Fibroblast of the aortic adventitia (primary cell): Measurements from ENCODE around the gene ANKRD7. TPM values are rescaled to one million over a fixed set of nuclear protein-coding genes. Genes with fewer than 3 reads are reported as not detected.

Experiments used
- DNase-seq: peaks from one replicate; pipeline ENCODE4 v3.0.0-alpha.2; 2010; ENCODE audit warnings: low read depth
- H3K4me3 ChIP-seq: 2 replicates; pipeline ENCODE4 v1.5.1; 2011; ENCODE audit warnings: low read depth, mild to moderate bottlenecking, control low read depth, low read length, moderate library complexity
- total RNA-seq: library from RNA; depleted of rRNA; stranded (reverse); fragments of >200 nt; gene quantifications from 2 replicates; pipeline ENCODE4 v1.2.3, GENCODE V29; 2012; ENCODE audit warnings: low replicate concordance
- TF ChIP-seq, protein P1 (sequence below): IDR thresholded peaks from 2 replicates; pipeline ENCODE4 v1.5.1; 2011; ENCODE audit warnings: mild to moderate bottlenecking, low read length, control low read depth, inconsistent platforms; ENCODE audit not compliant: insufficient read depth

The ANKRD7 gene
- total RNA-seq, 1 donor = 3.9 TPM

DNA sequence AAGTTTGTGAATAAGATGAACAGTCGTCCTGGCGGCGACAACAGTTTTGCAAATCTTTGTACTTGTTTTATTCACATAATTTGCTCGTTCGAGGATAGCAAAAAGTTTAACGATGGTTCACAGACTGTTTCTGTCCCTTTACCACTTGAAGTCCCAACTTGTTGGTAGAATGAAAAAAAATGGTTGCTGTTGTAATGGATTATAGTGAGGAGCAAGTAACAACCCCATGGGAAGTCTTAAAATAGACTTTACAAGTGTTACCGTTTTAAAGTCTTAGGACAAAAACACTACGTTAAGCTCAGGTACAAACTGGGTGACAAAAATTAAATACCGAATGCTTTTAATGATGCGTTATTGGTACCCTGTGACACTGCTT is 40.0 kb upstream of the ANKRD7 start:
- TF ChIP-seq, protein P1, sequence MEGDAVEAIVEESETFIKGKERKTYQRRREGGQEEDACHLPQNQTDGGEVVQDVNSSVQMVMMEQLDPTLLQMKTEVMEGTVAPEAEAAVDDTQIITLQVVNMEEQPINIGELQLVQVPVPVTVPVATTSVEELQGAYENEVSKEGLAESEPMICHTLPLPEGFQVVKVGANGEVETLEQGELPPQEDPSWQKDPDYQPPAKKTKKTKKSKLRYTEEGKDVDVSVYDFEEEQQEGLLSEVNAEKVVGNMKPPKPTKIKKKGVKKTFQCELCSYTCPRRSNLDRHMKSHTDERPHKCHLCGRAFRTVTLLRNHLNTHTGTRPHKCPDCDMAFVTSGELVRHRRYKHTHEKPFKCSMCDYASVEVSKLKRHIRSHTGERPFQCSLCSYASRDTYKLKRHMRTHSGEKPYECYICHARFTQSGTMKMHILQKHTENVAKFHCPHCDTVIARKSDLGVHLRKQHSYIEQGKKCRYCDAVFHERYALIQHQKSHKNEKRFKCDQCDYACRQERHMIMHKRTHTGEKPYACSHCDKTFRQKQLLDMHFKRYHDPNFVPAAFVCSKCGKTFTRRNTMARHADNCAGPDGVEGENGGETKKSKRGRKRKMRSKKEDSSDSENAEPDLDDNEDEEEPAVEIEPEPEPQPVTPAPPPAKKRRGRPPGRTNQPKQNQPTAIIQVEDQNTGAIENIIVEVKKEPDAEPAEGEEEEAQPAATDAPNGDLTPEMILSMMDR = no peak
- DNase-seq = peak; percentile 33
- H3K4me3 ChIP-seq = peak overlapping the region; percentile 86

DNA sequence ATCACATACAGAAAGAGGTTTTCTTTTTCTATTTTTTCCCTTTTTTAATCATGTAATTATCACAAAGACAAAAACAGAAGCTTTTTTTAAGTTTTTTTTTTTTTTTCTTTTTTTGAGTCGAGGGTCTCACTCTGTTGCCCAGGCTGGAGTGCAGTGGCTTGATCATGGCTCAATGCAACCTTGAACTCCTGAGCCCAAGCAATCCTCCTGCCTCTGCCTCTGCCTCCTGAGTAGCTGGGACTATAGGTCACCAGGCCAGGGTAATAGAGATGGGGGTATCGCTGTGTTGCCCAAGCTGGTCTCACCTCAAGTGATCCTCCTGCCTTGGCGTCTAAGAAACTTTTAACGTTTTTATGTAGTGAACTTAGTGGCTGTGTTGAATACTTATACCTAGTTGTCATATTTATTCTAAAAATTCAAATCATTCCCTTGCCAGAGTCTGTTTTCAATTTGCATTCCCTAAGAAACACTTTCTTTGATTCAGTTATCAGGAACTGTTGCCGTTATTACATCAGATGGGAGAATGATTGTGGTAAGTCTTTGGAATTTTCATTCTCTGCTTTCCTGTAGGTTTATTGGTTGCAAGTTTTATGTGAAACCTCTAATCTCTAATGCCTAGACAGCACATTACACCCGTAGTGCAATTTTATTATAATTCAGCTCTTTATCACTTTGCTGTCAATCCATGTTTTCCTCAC is 39.2 kb upstream of the ANKRD7 start:
- DNase-seq = peak; percentile 77
- H3K4me3 ChIP-seq = peak overlapping the region; percentile 86
- TF ChIP-seq, protein P1 = no peak

DNA sequence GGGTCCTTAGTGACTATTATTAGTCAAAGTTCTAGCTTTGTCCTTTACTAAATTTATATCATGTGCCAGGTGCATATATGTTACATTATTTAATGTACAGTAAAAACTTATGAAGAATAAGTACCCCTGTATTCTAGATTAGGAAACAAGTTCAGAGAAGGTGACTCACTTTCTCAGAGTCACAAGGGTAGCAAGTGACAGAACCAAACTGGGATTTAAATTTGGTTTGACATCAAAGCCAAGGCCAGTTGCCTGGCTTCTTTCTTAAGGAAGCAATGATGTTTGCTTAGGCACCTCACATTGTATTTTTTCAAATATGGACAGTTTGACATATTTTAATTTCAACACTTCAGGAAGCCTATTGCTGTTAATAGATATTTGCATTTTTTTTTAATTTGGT is 38.0 kb upstream of the ANKRD7 start:
- H3K4me3 ChIP-seq = no peak overlapping the region
- DNase-seq = no peak
- TF ChIP-seq, protein P1 = no peak

GRCh38 chr7:118194571-118194970 is 29.9 kb upstream of the ANKRD7 start:
- TF ChIP-seq, protein P1 = no peak
- no peak overlapping the region for H3K4me3 ChIP-seq

GRCh38 chr7:118195837-118196474 is 28.5 kb upstream of the ANKRD7 start:
- peak; percentile 80 for DNase-seq
- TF ChIP-seq, protein P1 = peak; percentile 69

More at GRCh38 chr7:118194571-118194970, 29.9 kb upstream of the ANKRD7 start:
- DNase-seq = no peak

GRCh38 chr7:118202061-118202460 is 22.4 kb upstream of the ANKRD7 start:
- H3K4me3 ChIP-seq = no peak overlapping the region
- no peak for DNase-seq
- TF ChIP-seq, protein P1 = no peak

More at GRCh38 chr7:118195837-118196474, 28.5 kb upstream of the ANKRD7 start:
- no peak overlapping the region for H3K4me3 ChIP-seq
